ENCODE data around the gene GLCCI1.
"Not testable (repeated sequence)": the region's sequence is repeated elsewhere in the genome, so short reads cannot be mapped to it uniquely, and the experiment has no call there.

The GLCCI1 gene

GRCh38 chr7:7989133-7989532, 20.5 kb downstream of the GLCCI1 start:
- Histone ChIP-seq H3K36me3 (ENCODE audit: insufficient read depth, low read length) (no peaks in the 10 kb centered on the region), H3K4me1 (ENCODE audit: insufficient read depth, low read length) (no peaks in the 10 kb centered on the region), H3K9me3 (ENCODE audit: control insufficient read depth, insufficient read depth, low read length) (peaks cover 14% of the 10 kb centered on the region), H3K9ac (ENCODE audit: low read depth, low read length) (no peak overlapping the region)

- Histone ChIP-seq H3K9me3 (ENCODE audit: control insufficient read depth, insufficient read depth, low read length) (peaks cover 14% of the 10 kb centered on the region), H3K36me3 (ENCODE audit: insufficient read depth, low read length) (no peaks in the 10 kb centered on the region), H3K4me1 (ENCODE audit: insufficient read depth, low read length) (no peaks in the 10 kb centered on the region), H3K9ac (ENCODE audit: low read depth, low read length) (no peak overlapping the region)
Measured at GRCh38 chr7:7989616-7990440, 21.2 kb downstream of the GLCCI1 start.

DNA sequence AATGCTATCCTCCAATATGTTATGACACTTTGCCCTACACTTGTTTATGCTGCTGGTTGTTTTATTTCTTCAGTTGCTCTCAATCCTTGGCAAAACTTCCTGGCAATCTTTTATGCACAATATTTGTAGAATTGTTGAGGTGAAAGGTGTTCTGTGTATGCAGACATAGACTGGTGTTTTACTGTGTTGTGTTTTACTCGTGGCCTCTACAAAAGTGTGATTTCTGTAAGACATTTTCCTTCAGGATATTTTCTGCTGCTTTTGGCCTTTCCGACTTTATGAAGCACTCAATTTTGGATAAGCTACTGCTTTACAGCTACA, 21.8 kb downstream of the GLCCI1 start:
- Histone ChIP-seq H3K9ac (ENCODE audit: low read depth, low read length) (no peak overlapping the region), H3K36me3 (ENCODE audit: insufficient read depth, low read length) (no peaks in the 10 kb centered on the region), H3K4me1 (ENCODE audit: insufficient read depth, low read length) (no peaks in the 10 kb centered on the region), H3K9me3 (ENCODE audit: control insufficient read depth, insufficient read depth, low read length) (peaks cover 14% of the 10 kb centered on the region)

DNA sequence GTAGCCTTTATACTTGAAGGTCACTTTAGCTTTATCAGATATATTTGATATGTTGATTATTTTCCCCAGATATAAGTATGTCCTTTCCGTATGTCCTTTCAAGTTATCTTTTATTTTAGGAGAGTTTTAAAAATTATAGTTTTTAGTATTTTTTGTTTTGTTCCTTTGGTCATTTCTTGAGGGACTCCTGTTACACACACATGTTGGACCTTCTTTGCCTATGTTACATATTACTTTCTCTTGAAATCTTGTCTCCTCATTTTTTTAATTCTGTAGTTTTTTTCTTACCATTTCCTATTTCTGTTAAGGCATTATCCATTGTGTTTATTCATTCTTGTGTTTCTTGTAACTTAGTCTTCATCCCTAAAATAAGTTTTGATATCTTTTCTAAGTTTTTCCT, 23.9 kb downstream of the GLCCI1 start:
- peaks cover 5% of the 10 kb centered on the region; the same call in 1 of the 2 replicates for H3K4me1 ChIP-seq (ENCODE audit: insufficient read depth, low read length)
- H3K9ac ChIP-seq (ENCODE audit: low read depth, low read length), result no peak overlapping the region
- no peaks in the 10 kb centered on the region for H3K36me3 ChIP-seq (ENCODE audit: insufficient read depth, low read length)
- H3K9me3 ChIP-seq (ENCODE audit: control insufficient read depth, insufficient read depth, low read length), result peaks cover 14% of the 10 kb centered on the region

GRCh38 chr7:7995348-7995747, 26.8 kb downstream of the GLCCI1 start:
- not testable (repeated sequence) for H3K9ac ChIP-seq (ENCODE audit: low read depth, low read length); H3K4me1 ChIP-seq (ENCODE audit: insufficient read depth, low read length); H3K36me3 ChIP-seq (ENCODE audit: insufficient read depth, low read length)
- peaks cover 14% of the 10 kb centered on the region for H3K9me3 ChIP-seq (ENCODE audit: control insufficient read depth, insufficient read depth, low read length)

DNA sequence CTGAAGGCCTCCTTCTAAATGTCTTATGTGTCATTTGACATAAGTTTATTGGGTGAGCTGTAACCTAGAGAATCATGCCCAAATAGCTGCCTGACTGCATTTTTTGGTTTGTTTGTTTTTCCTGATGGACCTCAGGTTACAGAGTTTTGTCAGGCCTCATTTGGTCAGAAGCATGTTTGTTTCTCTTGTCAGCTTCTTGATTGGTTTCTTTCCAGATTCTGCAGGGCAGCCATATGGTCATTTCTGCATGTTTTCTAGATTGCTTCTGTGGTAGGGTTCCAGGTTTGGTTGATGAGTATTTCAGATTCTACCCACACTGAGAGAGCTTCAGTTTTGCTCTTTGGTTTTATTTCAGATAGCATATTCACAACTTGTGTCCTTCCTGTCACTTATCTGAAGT, 28.0 kb downstream of the GLCCI1 start:
- no peak overlapping the region for H3K9ac ChIP-seq (ENCODE audit: low read depth, low read length)
- H3K36me3 ChIP-seq (ENCODE audit: insufficient read depth, low read length), result no peaks in the 10 kb centered on the region
- H3K9me3 ChIP-seq (ENCODE audit: control insufficient read depth, insufficient read depth, low read length), result peaks cover 11% of the 10 kb centered on the region
- H3K4me1 ChIP-seq (ENCODE audit: insufficient read depth, low read length), result peaks cover 5% of the 10 kb centered on the region; the same call in 1 of the 2 replicates

DNA sequence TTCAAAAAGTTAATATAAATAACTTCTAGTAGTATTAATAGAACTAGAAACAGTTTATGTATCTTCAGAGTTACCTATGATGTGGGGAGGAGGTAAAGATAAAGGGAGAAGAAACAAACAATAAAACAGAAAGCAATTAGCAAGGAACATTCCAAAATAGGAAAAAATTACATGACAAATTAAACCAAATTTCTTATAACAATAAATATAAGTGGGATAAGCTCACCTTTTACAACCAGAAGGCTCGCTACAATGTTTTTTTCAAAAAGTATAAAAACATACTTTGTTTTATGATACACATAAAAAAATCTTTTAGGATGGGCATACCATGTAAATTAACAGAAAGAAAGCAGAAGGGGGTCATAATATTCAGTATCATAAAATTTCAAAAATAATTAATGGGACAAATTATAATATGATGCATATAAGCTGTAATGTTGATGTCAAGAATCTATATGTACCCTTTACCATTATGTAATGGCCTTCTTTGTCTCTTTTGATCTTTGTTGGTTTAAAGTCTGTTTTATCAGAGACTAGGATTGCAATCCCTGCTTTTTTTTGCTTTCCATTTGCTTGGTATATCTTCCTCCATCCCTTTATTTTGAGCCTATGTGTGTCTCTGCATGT, 31.8 kb downstream of the GLCCI1 start:
- no peaks in the 10 kb centered on the region for H3K36me3 ChIP-seq (ENCODE audit: insufficient read depth, low read length)
- no peaks in the 10 kb centered on the region for H3K9me3 ChIP-seq (ENCODE audit: control insufficient read depth, insufficient read depth, low read length)
- H3K9ac ChIP-seq (ENCODE audit: low read depth, low read length), result no peak overlapping the region
- peaks cover 5% of the 10 kb centered on the region; the same call in 1 of the 2 replicates for H3K4me1 ChIP-seq (ENCODE audit: insufficient read depth, low read length)

DNA sequence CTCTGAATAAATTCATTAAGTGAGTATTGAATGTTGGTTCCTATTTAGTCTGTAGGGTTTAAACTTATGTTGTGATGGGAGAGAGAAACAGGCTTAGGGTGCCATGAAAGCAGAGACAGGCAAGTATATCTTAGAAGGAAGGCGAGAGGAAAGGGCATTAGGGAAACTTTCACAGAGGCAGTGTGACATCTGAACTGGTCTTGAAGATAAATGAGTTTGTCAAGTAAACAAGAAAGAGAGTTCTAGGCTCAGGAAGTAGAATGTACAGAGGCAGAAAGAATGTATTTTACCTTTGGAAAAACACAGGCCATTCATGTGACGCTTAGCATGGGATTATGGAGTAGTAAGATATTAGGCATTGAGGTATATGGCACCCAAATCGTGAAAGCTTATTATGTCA, 34.5 kb downstream of the GLCCI1 start:
- Histone ChIP-seq H3K9ac (ENCODE audit: low read depth, low read length) (no peak overlapping the region), H3K4me1 (ENCODE audit: insufficient read depth, low read length) (no peaks in the 10 kb centered on the region), H3K9me3 (ENCODE audit: control insufficient read depth, insufficient read depth, low read length) (no peaks in the 10 kb centered on the region), H3K36me3 (ENCODE audit: insufficient read depth, low read length) (peaks cover 4% of the 10 kb centered on the region; the same call in 1 of the 2 replicates)

- Histone ChIP-seq H3K9ac (ENCODE audit: low read depth, low read length) (no peak overlapping the region), H3K4me1 (ENCODE audit: insufficient read depth, low read length) (no peaks in the 10 kb centered on the region), H3K36me3 (ENCODE audit: insufficient read depth, low read length) (peaks cover 4% of the 10 kb centered on the region; the same call in 1 of the 2 replicates), H3K9me3 (ENCODE audit: control insufficient read depth, insufficient read depth, low read length) (no peaks in the 10 kb centered on the region)
Measured at GRCh38 chr7:8005279-8005678, 36.7 kb downstream of the GLCCI1 start.

DNA sequence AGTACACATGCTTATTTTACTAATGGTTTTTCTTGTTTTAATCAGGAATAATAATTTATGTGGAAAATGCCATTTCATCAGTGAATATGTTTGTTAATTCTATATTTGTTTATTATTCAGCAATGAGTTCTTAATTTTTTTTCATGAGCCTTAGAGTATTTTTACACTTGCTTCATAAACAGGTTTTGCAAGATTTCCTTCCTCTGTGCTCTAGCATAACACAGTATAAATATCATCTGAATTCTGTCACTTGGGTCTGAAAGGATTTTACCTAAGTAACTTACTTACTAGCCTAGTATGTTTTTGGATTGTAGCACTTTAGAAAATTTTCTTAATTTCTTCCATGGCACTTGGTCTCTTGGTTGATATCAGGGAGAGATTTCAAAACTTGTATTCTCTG, 45.8 kb downstream of the GLCCI1 start:
- Histone ChIP-seq H3K9ac (ENCODE audit: low read depth, low read length) (no peak overlapping the region), H3K4me1 (ENCODE audit: insufficient read depth, low read length) (no peaks in the 10 kb centered on the region), H3K36me3 (ENCODE audit: insufficient read depth, low read length) (no peaks in the 10 kb centered on the region)

GRCh38 chr7:8015100-8015745, 46.6 kb downstream of the GLCCI1 start:
- no peaks in the 10 kb centered on the region for H3K4me1 ChIP-seq (ENCODE audit: insufficient read depth, low read length)
- H3K9me3 ChIP-seq (ENCODE audit: control insufficient read depth, insufficient read depth, low read length), result no peaks in the 10 kb centered on the region
- no peak overlapping the region for H3K9ac ChIP-seq (ENCODE audit: low read depth, low read length)
- H3K36me3 ChIP-seq (ENCODE audit: insufficient read depth, low read length), result no peaks in the 10 kb centered on the region

More for the DNA sequence above, 45.8 kb downstream of the GLCCI1 start:
- no peaks in the 10 kb centered on the region for H3K9me3 ChIP-seq (ENCODE audit: control insufficient read depth, insufficient read depth, low read length)

DNA sequence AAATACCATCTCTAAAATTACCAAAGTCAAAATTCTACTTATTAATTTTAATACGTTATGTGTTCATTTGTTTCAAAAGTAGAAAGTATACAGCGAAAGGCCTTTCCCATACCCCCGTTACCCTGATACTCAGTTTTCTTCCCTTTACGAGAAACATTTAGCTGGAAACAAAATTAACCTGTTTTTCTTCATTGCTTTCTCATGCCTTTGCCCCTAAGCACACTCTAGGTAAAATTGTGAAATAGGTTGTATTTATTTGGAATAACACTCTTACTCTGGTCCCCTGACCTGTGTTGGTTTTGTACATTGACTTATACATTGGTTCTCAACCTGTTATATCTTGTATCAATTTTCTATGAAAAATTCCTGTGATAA, 47.1 kb downstream of the GLCCI1 start:
- Histone ChIP-seq H3K9me3 (ENCODE audit: control insufficient read depth, insufficient read depth, low read length) (no peaks in the 10 kb centered on the region), H3K36me3 (ENCODE audit: insufficient read depth, low read length) (no peaks in the 10 kb centered on the region), H3K9ac (ENCODE audit: low read depth, low read length) (no peak overlapping the region)

DNA sequence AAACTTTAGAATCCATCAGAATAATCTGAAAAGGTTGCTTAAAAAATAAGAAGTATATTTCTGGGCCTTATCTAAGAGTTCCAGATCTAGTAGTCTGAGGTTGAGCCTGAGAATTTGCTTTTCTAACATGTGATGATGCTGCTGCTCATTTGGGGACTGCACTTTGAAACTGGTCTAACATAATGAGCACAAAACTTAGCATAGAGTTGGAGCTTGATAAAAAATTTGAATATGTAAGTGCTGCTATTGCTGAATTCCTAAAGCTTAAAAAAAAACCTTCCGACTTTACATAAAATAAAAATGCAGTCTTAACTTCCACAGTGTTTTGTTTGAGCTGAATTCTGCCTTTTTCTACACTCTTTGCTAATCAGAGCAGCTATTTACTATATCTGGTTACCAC, 48.8 kb downstream of the GLCCI1 start:
- H3K9me3 ChIP-seq (ENCODE audit: control insufficient read depth, insufficient read depth, low read length), result no peaks in the 10 kb centered on the region
- H3K9ac ChIP-seq (ENCODE audit: low read depth, low read length), result no peak overlapping the region
- no peaks in the 10 kb centered on the region for H3K36me3 ChIP-seq (ENCODE audit: insufficient read depth, low read length)
- no peaks in the 10 kb centered on the region for H3K4me1 ChIP-seq (ENCODE audit: insufficient read depth, low read length)

More for the DNA sequence above, 47.1 kb downstream of the GLCCI1 start:
- H3K4me1 ChIP-seq (ENCODE audit: insufficient read depth, low read length), result no peaks in the 10 kb centered on the region

- Histone ChIP-seq H3K9ac (ENCODE audit: low read depth, low read length) (no peak overlapping the region), H3K4me1 (ENCODE audit: insufficient read depth, low read length) (no peaks in the 10 kb centered on the region), H3K36me3 (ENCODE audit: insufficient read depth, low read length) (no peaks in the 10 kb centered on the region), H3K9me3 (ENCODE audit: control insufficient read depth, insufficient read depth, low read length) (no peaks in the 10 kb centered on the region)
Measured at GRCh38 chr7:8018961-8019360, 50.4 kb downstream of the GLCCI1 start.

- no peak overlapping the region for H3K9ac ChIP-seq (ENCODE audit: low read depth, low read length)
- no peaks in the 10 kb centered on the region for H3K4me1 ChIP-seq (ENCODE audit: insufficient read depth, low read length)
- H3K9me3 ChIP-seq (ENCODE audit: control insufficient read depth, insufficient read depth, low read length), result peaks cover 5% of the 10 kb centered on the region
- peaks cover 6% of the 10 kb centered on the region; the same call in 1 of the 2 replicates for H3K36me3 ChIP-seq (ENCODE audit: insufficient read depth, low read length)
Measured at GRCh38 chr7:8022628-8023027, 54.0 kb downstream of the GLCCI1 start.

All from ES-I3 (cell line).